HG02840 (cell line): Measurements from ENCODE around the gene TUBG2.

ENCODE experiments used
- ATAC-seq: cut with Tn5 transposase; IDR thresholded peaks from one replicate; pipeline ENCODE4 v1.9.1; 2021; ENCODE audit warnings: mild to moderate bottlenecking, moderate library complexity, moderate number of reproducible peaks; ENCODE audit not compliant: unreplicated experiment, low FRiP score

TUBG2 gene

GRCh38 chr17:42675965-42676423, 16.9 kb downstream of the TUBG2 start:
- ATAC-seq: no peak

- ATAC-seq: peak; percentile 3
Measured at GRCh38 chr17:42676424-42677011, 17.4 kb downstream of the TUBG2 start, which contains the start of gene PLEKHH3. PLEKHH3 (minus strand) TSS chr17:42676994; CDS start chr17:42676563, 431 bp downstream.

GRCh38 chr17:42677012-42677857, 18.2 kb downstream of the TUBG2 start:
- ATAC-seq: peak; percentile 57

GRCh38 chr17:42677921-42678781, 19.1 kb downstream of the TUBG2 start:
- ATAC-seq: no peak

- no peak for ATAC-seq
Measured at GRCh38 chr17:42678951-42679491, 19.9 kb downstream of the TUBG2 start.

GRCh38 chr17:42679492-42680330, 20.6 kb downstream of the TUBG2 start:
- ATAC-seq: no peak

GRCh38 chr17:42680331-42680808, 21.3 kb downstream of the TUBG2 start:
- no peak for ATAC-seq

GRCh38 chr17:42681976-42682721, 23.1 kb downstream of the TUBG2 start, which contains the start of gene CNTNAP1:
CNTNAP1 (plus strand) TSS chr17:42682531; CDS start chr17:42682830, 299 bp downstream.
- ATAC-seq: no peak

GRCh38 chr17:42682722-42683403, 23.8 kb downstream of the TUBG2 start:
- no peak for ATAC-seq

- no peak for ATAC-seq
Measured at GRCh38 chr17:42683407-42684034, 24.4 kb downstream of the TUBG2 start.

- ATAC-seq: no peak
Measured at GRCh38 chr17:42684929-42685556, 26.0 kb downstream of the TUBG2 start.

GRCh38 chr17:42685831-42686230, 26.7 kb downstream of the TUBG2 start:
- no peak for ATAC-seq

- ATAC-seq: no peak
Measured at GRCh38 chr17:42686520-42687128, 27.5 kb downstream of the TUBG2 start.

- no peak for ATAC-seq
Measured at GRCh38 chr17:42687707-42688320, 28.7 kb downstream of the TUBG2 start.

- no peak for ATAC-seq
Measured at GRCh38 chr17:42690596-42690995, 31.5 kb downstream of the TUBG2 start.

GRCh38 chr17:42691021-42691545, 32.0 kb downstream of the TUBG2 start:
- ATAC-seq: no peak
